ENCODE measurements around the gene SLC23A1. TPM values are rescaled to one million over a fixed set of nuclear protein-coding genes. Genes with fewer than 3 reads are reported as not detected.

The SLC23A1 gene
- total RNA-seq, 2 donors from 2014 or later: 0.36 to 0.78 TPM

DNA sequence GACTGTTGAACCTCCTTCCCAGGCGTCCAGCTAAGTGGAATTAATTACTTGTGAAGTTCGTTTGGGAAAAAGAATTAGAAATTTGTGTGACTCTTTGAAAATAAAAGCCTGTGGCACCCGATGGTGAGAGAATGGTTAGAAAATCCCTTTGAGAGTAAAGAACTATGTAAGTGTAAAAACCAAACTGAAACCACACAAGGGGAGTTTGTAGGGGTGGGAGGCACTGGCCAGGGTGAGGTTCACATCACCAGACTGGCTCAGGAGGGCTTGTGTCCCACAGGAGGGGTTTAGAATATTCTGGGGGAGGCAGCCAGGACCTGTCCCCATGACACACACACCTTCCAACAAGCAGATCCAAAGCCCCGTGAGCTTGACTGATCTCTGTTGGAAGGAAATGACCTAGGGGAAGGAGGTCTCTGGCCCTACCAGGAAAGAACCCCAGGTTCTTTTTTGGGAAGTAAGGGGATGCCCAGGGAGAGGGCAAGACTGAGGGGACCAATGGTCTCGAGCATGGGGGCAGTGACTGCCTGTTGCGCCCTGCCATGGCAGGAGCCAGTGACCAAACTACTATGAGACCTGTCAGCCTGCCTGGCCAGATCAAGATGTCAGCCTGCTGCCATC, 16.5 kb upstream of the SLC23A1 start:
- ATAC-seq: no peak
- Mint-ChIP-seq H3K9me3 (no peaks in the 10 kb centered on the region), H3K36me3 (no peaks in the 10 kb centered on the region), H3K4me3 (peak overlapping the region; percentile 62), H3K27me3 (no peaks in the 10 kb centered on the region), H3K27ac (peak overlapping the region; percentile 62 to 81), H3K4me1 (ENCODE audit: low read depth in 2 of 2) (peaks cover 38 to 52% of the 10 kb centered on the region in 2 donors)
- DNase-seq (ENCODE audit: low spot score): no peak

DNA sequence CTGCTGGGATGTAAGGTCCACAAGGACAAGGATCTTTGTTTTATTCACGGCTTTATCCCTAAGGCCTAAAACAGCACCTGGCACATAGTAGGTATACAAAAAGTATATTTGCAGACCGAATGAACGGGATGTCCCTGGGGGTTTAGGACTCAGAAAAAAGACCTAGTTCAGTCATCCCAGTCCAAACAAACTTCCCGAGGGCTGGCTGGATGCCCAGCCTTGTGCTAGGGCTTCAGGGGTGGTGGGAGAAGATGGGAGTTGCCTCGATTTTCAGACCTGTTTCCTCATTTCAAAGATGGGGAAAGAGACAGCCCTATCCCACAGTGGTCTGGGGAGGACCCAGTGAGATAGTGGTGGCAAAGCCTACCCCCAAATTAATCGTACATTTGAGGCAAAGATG, 14.8 kb upstream of the SLC23A1 start:
- Mint-ChIP-seq H3K9me3 (no peaks in the 10 kb centered on the region), H3K36me3 (no peaks in the 10 kb centered on the region), H3K4me3 (no peak overlapping the region), H3K4me1 (ENCODE audit: low read depth in 2 of 2) (peaks cover 28 to 35% of the 10 kb centered on the region in 2 donors), H3K27me3 (no peaks in the 10 kb centered on the region), H3K27ac (no peak overlapping the region)
- ATAC-seq (no peak), DNase-seq (ENCODE audit: low spot score) (no peak)

DNA sequence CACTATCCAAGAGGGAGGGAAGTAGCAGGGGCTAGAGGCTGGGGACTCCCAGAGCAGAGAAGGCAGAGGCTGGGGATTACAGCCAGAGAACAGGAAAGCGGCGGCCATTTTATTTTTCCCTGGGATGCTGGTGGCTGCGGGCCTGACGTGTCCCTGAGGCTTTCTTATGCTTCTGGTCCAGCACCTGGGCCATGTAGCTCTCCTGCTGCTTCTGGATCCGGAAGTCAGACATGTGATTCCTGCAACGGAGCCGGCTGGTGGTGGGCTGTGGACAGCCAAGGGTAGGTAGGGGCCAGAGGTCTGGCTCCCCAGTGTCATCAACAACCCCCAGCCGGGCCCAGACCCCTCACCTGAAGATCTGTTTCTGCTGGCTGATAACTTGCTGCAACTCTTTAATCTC, 13.6 kb upstream of the SLC23A1 start:
- H3K27ac Mint-ChIP-seq: no peak overlapping the region
- no peaks in the 10 kb centered on the region for H3K9me3 Mint-ChIP-seq
- DNase-seq (ENCODE audit: low spot score): no peak
- H3K4me3 Mint-ChIP-seq: no peak overlapping the region
- H3K27me3 Mint-ChIP-seq: no peaks in the 10 kb centered on the region
- no peak for ATAC-seq
- H3K36me3 Mint-ChIP-seq: no peaks in the 10 kb centered on the region
- H3K4me1 Mint-ChIP-seq (ENCODE audit: low read depth in 2 of 2): peaks cover 26 to 31% of the 10 kb centered on the region in 2 donors

DNA sequence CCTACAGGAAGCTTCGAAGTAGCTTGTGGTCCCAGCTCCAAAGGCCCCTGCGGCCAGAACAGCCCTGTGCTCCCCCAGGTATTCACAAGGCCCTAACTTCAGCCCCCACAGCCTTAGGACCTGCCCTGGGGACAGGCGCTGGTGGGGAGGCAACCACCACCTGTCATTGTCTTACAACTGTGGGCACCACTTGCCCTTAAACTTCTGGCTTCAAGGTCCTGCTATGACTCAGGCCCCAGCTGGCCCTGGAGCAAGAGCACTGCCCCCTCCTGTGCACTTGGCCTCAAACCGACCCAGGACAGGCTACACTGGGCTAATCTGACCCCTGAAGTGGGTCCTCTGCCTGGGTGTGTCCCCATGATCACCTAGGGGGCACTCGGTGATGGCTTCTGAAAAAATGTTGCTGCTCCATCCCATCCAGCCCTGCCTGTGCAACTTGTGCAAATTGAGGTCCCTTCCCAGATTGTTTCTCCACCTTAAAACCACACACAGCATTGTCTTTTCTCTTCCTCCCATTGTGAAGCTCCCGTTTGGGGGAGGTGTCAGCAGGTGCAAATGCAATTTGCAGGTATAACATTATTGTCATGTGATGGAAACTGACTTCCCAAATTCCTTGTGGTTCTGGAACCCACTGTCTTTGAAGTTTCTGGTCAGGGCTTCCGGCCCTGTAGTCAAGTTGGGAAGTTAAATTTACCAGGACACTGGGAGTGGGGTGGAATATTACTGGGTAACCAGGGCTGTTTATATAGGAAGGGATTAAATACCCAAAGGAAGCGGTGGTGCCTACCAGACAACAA, 12.9 kb upstream of the SLC23A1 start:
- Mint-ChIP-seq H3K27me3 (no peaks in the 10 kb centered on the region), H3K27ac (peak overlapping the region in 1 of 2 donors; percentile 17), H3K4me1 (ENCODE audit: low read depth in 2 of 2) (peaks cover 33 to 37% of the 10 kb centered on the region in 2 donors), H3K9me3 (no peaks in the 10 kb centered on the region), H3K4me3 (peak overlapping the region; percentile 42), H3K36me3 (no peaks in the 10 kb centered on the region)
- DNase-seq (ENCODE audit: low spot score): no peak
- no peak for ATAC-seq

DNA sequence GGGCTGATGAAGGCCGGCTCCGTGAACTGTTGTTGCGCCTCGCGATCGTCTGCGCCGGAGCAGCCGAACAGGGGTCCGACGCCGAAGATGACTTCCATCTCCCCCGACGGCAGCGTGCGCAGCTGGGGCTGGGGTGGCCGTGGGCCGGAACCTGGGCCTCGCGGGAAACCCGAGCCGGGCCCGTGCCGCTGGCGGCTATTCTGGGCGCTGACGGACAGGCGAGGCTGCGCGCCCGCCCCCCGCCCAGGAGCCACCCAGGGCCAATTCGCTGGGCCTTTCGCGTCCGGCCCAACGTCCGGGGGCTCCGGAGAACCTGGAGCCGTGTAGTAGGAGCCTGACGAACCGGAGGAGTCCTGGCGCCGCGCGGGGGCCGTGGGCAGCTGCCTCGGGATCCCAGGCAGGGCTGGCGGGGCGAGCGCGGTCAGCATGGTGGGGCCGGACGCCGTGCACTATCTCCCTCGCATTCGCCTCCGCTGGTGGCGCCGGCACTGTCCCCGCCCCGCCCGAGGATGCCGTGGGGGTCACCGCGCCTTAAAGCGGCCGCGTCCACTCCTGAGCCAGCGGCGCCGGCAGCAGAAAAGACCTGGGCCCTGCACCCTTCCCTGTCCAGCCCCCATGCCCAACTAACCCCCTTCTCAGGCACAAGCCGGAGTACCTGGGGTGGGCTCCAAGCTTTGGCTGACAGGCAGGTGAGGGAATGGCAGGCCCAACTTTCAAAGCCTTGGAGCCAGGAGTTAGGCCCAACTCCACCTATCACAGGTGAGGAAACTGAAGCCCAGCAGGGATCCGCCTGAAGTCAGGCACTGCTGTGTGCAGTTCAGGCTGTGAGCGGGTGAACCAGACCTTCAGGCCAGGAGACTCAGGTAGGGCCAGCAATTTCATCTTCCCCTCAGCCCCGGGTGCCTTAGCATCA, 11.8 kb upstream of the SLC23A1 start, which contains the start of gene PROB1:
Gene PROB1 (minus strand): TSS at position 451 of the 913 bp plus-strand sequence. CDS start 23 bp downstream, at position 428.
- no peaks in the 10 kb centered on the region for H3K9me3 Mint-ChIP-seq
- peak within 1 kb of the TSS in 1 of 2 donors; percentile 17 for H3K27ac Mint-ChIP-seq
- ATAC-seq: no peak
- no peak for DNase-seq (ENCODE audit: low spot score)
- H3K4me3 Mint-ChIP-seq: peak within 1 kb of the TSS; percentile 97
- peaks cover 43 to 47% of the 10 kb centered on the region in 2 donors for H3K4me1 Mint-ChIP-seq (ENCODE audit: low read depth in 2 of 2)
- no peaks in the 10 kb centered on the region for H3K36me3 Mint-ChIP-seq
- no peaks in the 10 kb centered on the region for H3K27me3 Mint-ChIP-seq

DNA sequence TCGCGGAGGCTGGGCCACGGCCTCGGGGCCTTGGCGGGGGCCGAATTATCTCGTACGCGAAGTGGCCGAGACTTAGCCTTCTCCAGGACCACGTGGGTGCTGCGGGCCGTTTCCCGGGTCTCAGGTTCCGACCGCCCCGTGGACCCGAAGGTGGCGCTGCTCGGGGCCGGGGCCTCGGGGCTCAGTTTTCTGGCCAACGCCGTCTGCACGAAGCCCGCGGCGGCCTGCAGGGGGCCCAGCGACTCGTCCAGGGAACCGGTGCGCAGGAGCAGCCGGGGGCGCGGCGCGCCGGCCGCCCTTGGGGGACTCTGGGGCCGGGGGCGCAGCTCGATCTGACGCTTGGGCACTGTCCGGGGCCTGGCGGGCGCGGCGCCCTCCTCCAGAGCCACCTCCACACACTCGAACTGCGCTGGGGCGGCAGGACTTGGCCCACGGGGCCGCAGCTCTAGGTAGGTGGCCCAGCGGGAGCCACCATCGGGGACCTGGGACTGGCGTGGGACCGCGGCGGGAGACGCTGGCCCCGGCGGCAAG, 11.1 kb upstream of the SLC23A1 start:
- H3K9me3 Mint-ChIP-seq: no peaks in the 10 kb centered on the region
- H3K4me1 Mint-ChIP-seq (ENCODE audit: low read depth in 2 of 2): peaks cover 43 to 47% of the 10 kb centered on the region in 2 donors
- peak overlapping the region; percentile 97 for H3K4me3 Mint-ChIP-seq
- H3K36me3 Mint-ChIP-seq: no peaks in the 10 kb centered on the region
- no peak for DNase-seq (ENCODE audit: low spot score)
- no peak for ATAC-seq
- no peak overlapping the region for H3K27ac Mint-ChIP-seq
- H3K27me3 Mint-ChIP-seq: no peaks in the 10 kb centered on the region

DNA sequence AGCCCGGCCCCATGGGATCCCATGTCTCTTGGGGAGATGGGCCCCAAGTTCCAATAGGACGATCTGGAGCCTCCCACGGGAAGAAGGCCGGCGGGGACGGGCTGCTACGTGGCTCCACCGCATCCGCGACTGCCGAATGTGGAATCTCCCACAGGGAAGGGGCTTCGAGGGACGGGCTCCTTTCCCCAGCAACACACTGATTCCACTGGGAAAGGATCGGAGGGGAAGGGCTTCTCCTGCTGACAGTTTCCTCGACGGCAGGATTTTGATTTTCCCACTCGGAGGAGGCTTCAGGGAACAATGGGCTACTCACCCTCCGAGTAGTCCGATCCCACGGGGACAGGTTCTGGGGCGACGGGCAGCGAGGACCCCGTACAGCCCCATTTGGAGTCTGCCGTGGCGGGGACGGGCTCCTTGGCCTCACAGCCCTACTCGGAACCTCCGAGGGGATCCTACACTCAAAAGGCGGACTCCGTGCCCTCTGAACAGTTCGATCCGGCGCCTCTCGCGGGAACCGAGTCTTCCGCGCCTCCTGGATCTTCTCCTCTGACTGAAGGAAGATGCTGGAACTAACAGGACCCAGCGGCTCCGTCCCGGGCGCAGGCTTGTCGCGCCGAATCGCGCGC, 10.5 kb upstream of the SLC23A1 start:
- Mint-ChIP-seq H3K36me3 (no peaks in the 10 kb centered on the region), H3K9me3 (no peaks in the 10 kb centered on the region), H3K4me1 (ENCODE audit: low read depth in 2 of 2) (peaks cover 44 to 47% of the 10 kb centered on the region in 2 donors), H3K4me3 (peak overlapping the region; percentile 97), H3K27ac (peak overlapping the region; percentile 85 to 88), H3K27me3 (no peaks in the 10 kb centered on the region)
- DNase-seq (ENCODE audit: low spot score) (no peak), ATAC-seq (no peak)

DNA sequence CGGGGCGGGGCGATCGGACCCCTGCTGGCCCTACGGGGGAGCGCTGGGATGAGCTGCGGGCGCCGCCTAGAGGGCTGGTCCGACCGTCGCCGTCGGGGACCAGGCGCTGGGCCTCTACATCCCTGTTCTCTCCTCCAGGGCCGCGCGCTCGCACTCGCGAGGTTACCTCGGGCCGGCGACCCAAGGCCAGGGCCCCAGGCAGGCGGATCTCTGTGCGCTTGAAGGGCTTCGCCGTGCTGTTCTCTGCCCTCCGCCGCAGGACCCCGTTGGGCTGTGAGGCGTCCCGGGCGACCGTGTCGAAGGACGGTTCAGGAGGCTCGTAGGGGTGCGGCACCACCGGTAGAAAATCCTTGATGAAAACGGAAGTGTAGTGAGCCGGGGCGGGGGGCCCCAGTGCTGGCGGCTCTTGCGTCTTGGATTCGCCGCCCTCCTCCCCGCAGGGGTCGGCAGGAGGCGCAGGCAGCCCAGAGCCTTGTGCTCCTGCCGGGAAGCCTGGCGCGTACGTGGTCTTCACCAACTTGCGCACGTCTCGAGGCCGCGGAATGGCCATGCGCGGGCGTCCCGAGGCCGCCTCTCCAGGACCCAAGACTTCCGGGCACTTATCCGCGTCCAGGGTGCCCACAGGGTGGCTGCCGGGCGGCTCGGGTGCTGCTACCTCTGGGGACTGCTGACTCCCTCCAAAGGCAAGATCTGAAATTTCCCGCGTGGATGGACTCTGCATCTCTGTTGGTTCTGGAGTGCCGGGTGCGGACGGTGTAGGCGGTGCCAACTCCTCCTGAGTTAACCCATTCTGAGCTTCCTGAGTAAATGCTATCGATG, 9.8 kb upstream of the SLC23A1 start:
- peak; percentile 91 for DNase-seq (ENCODE audit: low spot score)
- no peaks in the 10 kb centered on the region for H3K27me3 Mint-ChIP-seq
- H3K9me3 Mint-ChIP-seq: no peaks in the 10 kb centered on the region
- no peaks in the 10 kb centered on the region for H3K36me3 Mint-ChIP-seq
- H3K27ac Mint-ChIP-seq: peak overlapping the region; percentile 85 to 88
- H3K4me3 Mint-ChIP-seq: peak overlapping the region; percentile 97
- peaks cover 46% of the 10 kb centered on the region in 2 donors for H3K4me1 Mint-ChIP-seq (ENCODE audit: low read depth in 2 of 2)
- peak; percentile 81 to 86 for ATAC-seq

DNA sequence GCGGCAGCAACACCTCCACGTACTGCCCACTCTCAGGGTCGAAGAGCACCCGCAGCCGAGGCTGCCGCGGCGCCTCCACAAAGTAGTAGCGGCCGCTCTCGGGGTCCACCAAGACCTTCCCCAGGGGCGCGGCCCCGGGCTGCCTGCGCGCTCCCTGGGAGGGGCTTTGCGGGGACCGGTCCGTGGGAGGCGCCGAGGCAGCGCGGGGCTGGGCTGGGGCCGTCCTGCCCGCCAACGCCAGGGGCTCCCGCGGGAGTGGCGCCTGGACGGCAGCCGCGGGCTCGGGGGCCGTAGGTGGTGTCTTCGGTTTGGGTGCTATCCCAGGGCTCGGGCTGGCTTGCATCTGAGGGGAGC, 9.2 kb upstream of the SLC23A1 start:
- DNase-seq (ENCODE audit: low spot score) (no peak), ATAC-seq (no peak)
- Mint-ChIP-seq H3K36me3 (no peaks in the 10 kb centered on the region), H3K4me1 (ENCODE audit: low read depth in 2 of 2) (peaks cover 43 to 44% of the 10 kb centered on the region in 2 donors), H3K9me3 (no peaks in the 10 kb centered on the region), H3K4me3 (peak overlapping the region; percentile 97), H3K27me3 (no peaks in the 10 kb centered on the region), H3K27ac (peak overlapping the region; percentile 85 to 100)

DNA sequence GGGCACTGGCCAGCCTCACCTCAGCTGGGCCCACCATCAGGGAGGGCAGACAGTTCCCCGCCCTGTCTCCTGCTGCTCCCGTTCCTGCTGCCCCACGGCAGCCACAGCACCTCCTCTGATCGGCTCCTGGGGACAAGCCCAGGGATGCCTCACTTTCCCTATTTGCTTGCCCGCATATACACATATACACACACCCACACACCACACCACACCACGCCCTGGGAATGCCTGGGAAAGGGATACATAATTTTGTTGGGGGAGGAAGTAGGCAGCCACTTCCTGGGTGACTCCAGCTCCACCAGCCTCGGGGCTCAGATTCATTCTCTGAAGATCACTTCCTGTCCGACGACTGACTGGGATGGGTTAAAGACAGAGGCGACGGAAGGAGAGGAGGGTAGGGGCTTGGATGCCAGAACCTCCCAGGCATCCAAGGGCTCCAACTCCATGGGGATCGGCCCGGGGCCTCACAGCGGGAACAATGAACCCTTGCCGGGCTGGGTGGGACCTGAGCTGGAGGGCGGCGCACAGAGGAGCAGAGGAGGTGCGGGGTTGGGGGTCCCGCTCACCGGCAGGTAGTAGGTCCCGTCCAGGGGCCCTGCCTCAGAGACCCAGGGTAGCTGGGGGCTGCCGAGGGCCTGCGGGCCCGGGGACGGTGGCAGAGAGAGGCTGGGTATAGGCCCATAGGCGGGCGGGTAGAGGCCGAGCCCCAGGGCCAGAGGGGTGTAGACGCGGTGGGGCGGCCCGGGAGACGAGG, 8.7 kb upstream of the SLC23A1 start:
- Mint-ChIP-seq H3K36me3 (no peaks in the 10 kb centered on the region), H3K27me3 (no peaks in the 10 kb centered on the region), H3K9me3 (no peaks in the 10 kb centered on the region), H3K4me3 (peak overlapping the region; percentile 97), H3K27ac (peak overlapping the region; percentile 97 to 100), H3K4me1 (ENCODE audit: low read depth in 2 of 2) (peaks cover 39 to 44% of the 10 kb centered on the region in 2 donors)
- no peak for DNase-seq (ENCODE audit: low spot score)
- peak; percentile 0 to 3 for ATAC-seq

DNA sequence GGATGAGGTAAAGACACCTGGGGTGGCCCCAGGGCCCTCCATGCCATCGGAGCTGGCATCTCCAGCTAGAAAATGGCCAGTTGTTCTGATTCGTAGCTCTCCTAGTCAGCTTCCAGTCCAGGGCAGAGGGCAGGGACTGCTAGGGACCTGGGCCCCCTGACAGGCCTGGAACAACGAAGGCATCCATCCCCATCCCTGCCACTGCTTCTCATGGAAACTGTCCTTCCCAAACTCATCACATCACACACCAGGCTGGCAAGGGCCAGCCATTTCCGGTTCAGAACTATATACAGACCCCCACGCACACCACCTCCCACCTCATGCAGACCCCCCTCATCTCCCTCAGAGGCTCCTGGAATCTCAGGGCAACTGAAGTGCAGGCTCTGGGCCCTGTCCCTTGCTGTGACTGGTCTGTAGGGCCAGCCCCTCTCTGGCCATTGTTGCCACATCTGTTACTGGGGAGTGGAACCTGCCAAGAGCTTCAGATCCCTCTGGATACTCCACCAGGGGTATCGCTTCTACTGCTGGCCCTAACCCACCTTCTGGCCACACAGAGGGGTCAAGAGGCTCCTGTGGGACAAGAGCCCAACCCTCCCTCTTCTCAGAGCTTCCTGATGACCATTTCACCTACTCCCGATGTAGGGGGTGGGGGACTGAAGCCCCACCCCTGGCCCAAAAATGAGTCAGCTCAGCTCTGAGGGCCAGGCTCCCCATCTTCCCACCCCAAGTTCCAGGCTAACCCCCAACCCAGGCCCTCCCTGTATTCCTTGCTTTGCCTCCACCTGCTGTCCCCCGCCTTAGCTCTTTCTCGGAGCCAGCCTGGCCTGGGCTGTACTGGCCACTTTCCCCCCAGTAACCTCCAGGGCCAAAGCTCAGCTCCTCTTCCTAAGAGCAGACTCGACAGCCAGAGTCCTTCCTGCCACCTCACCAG, 7.8 kb upstream of the SLC23A1 start:
- H3K27me3 Mint-ChIP-seq: no peaks in the 10 kb centered on the region
- ATAC-seq (no peak), DNase-seq (ENCODE audit: low spot score) (no peak)
- H3K4me3 Mint-ChIP-seq: peak overlapping the region; percentile 97
- H3K4me1 Mint-ChIP-seq (ENCODE audit: low read depth in 2 of 2): peaks cover 40 to 49% of the 10 kb centered on the region in 2 donors
- H3K36me3 Mint-ChIP-seq: no peaks in the 10 kb centered on the region
- peak overlapping the region; percentile 97 to 100 for H3K27ac Mint-ChIP-seq
- no peaks in the 10 kb centered on the region for H3K9me3 Mint-ChIP-seq
